ENCODE results near the gene TMTC3. TPM values are rescaled to one million over a fixed set of nuclear protein-coding genes. Genes with fewer than 3 reads are reported as not detected.

TMTC3 gene
- total RNA-seq (2012; rRNA removed) (44.3 and 70.8 TPM in 2 replicates), polyA plus RNA-seq (2012; rRNA removed) (2.8 and 3.7 TPM in 2 replicates), Bru-seq, nascent RNA (percentile 59 among the genes with signal in this experiment), BruChase-seq, experiment 1, labeled RNA remaining after a 6-hour chase (percentile 76 among the genes with signal in this experiment), BruChase-seq, experiment 2, labeled RNA remaining after a 2-hour chase (percentile 71 among the genes with signal in this experiment)
- 2.4 and 2.9 TPM in 2 replicates for polyA plus RNA-seq (2012; cell fraction: cytosol; rRNA removed)
- polyA plus RNA-seq (2012; cell fraction: nucleus; rRNA removed; ENCODE audit: low replicate concordance) = 0.65 and 2.4 TPM in 2 replicates
- long read RNA-seq, full-length matches to known transcripts = 6 of 9 reads
- long read RNA-seq, partial matches to known transcripts = 2 of 9 reads
- long read RNA-seq, other reads (novel, unspliced or antisense) = 1 of 9 reads

DNA sequence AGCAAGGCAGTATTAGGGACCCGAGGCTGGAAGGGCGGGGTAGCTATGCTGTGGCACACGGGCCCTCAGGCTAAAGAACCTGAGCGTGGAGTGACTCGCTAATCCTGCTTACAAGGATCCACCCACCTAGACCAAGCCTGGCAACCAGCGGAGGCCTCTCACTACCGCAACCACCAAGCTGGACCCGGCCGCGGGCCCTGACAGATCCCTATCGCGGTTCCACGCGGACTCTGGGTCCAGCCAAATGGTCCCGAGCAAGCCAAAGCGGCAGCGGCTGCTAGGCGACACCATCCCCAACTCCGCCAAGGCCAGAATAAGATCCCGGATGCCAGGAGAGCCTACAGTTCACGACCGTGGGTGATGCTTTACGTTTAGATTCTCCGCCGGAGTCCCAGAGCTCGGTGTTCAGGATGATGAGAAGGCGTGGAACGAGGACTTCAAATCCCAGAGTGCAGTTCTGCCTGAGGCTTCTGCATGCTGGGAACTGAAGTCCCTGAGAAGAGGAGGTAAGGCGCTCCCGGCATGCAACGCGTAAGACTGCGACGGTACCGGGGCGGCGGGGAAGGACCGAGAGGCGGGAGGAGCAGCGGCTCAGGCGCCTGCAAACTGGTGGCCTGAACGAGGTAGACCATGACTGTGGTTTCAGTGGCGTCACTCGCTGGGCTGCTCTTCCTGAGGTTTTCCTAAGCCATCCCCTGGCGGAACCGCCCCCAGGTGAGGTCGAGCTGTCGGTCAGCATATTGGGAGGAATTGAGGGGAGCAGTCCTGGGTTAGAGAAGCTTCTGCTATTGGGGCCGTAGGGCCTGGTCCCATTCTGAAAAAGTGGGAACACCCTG, at the start of gene TMTC3, which contains the start of gene CEP290:
TSS of gene TMTC3 (plus strand) at position 534 of the 836 bp plus-strand sequence. CDS start 6,009 bp downstream, outside the sequence.
TSS of gene CEP290 (minus strand) at position 315 of the 836 bp plus-strand sequence. CDS start 781 bp downstream, outside the sequence.
- peak; percentile 100 for DNase-seq
- H3K9me3 ChIP-seq (ENCODE audit: control insufficient read depth, insufficient read depth, low read length) = no peaks in the 10 kb centered on the region
- peak within 1 kb of the TSS; percentile 64 for H2BK5ac ChIP-seq (ENCODE audit: low read depth, low read length, poor library complexity, severe bottlenecking)
- peak within 1 kb of the TSS; percentile 81 for H4K91ac ChIP-seq (ENCODE audit: insufficient read depth, low read depth, low read length)
- H3K18ac ChIP-seq (ENCODE audit: low read depth, low read length) = no peak within 1 kb of the TSS
- dilution Hi-C loops (cut with HindIII; ENCODE audit: low sequenced_read_pairs, unreplicated experiment) (no loop called here), in situ Hi-C loops (cut with MboI; ENCODE audit: low sequenced_read_pairs) (loop anchor here (25.0 kb wide), 1 partner anchor 1370 kb away; the partner anchor contains the start of gene GALNT4), intact Hi-C loops (cut with micrococcal nuclease) (no loop called here)
- peak; percentile 98 for ATAC-seq (ENCODE audit: low read depth)
- H3K36me3 ChIP-seq (ENCODE audit: control insufficient read depth, insufficient read depth, low read length) = no peaks in the 10 kb centered on the region; the same call in 1 of the 2 replicates
- peaks cover 1% of the 10 kb centered on the region; the same call in 1 of the 2 replicates for H3K9me1 ChIP-seq (ENCODE audit: insufficient read depth, low read length)
- H3K23ac ChIP-seq (ENCODE audit: low read depth, low read length) = peak within 1 kb of the TSS; percentile 86
- CTCF ChIA-PET = interaction anchor here (0.6 kb wide), 1 partner anchor 446 kb away, joined by 3 read pairs; no protein-coding TSS in a partner anchor
- TF ChIP-seq USF2 (IDR thresholded peaks at IDR 0.05; ENCODE audit: low read depth, low read length) = no peak
- TF ChIP-seq MAFK (IDR thresholded peaks at IDR 0.05; ENCODE audit: low read depth, low read length) = no peak
- peak; percentile 94; the same call in 1 of the 2 replicates for TF ChIP-seq MXI1 (IDR thresholded peaks at IDR 0.05; ENCODE audit: borderline replicate concordance, low read depth, low read length)
- TF ChIP-seq MAZ (IDR thresholded peaks at IDR 0.05; ENCODE audit: borderline replicate concordance, low read depth, low read length) = peak; percentile 72; the same call in 1 of the 2 replicates
- no peak for TF ChIP-seq RCOR1 (IDR thresholded peaks at IDR 0.05; ENCODE audit: insufficient replicate concordance, low read length)
- no peak for TF ChIP-seq SMC3 (IDR thresholded peaks at IDR 0.05; ENCODE audit: low read depth, low read length)
- peak; percentile 24; the same call in 1 of the 2 replicates for TF ChIP-seq BHLHE40 (IDR thresholded peaks at IDR 0.05; ENCODE audit: low read depth, low read length)
- TF ChIP-seq RAD21 (IDR thresholded peaks at IDR 0.05; ENCODE audit: low read length) = no peak; the same call in 1 of the 2 replicates
- peak; percentile 62; the same call in 1 of the 2 replicates for TF ChIP-seq POLR2A (IDR thresholded peaks at IDR 0.05; ENCODE audit: low read depth, low read length)
- H3K4me3 ChIP-seq (ENCODE audit: insufficient read depth, low read depth, low read length) = peak within 1 kb of the TSS; percentile 68
- peak within 1 kb of the TSS; percentile 85 for H2AK9ac ChIP-seq (replicated peaks; ENCODE audit: low read depth, low read length, poor library complexity)
- H3K27ac ChIP-seq (ENCODE audit: insufficient read depth, low read length) = peak within 1 kb of the TSS; percentile 57
- peak within 1 kb of the TSS; percentile 97 for H3K4me2 ChIP-seq (ENCODE audit: low read depth, low read length)
- H3K14ac ChIP-seq (replicated peaks; ENCODE audit: low read depth, low read length) = peak within 1 kb of the TSS; percentile 84
- H4K8ac ChIP-seq (ENCODE audit: low read depth in 2 of 2, low read length in 2 of 2) = peak within 1 kb of the TSS; percentile 54 to 93
- POLR2A ChIA-PET (ENCODE audit: unreplicated experiment) = interaction anchor here (0.5 kb wide), 1 partner anchor 432 kb away, joined by 3 read pairs; no protein-coding TSS in a partner anchor
- peak within 1 kb of the TSS; percentile 99 for H2AFZ ChIP-seq (replicated peaks; ENCODE audit: low read length, poor library complexity)
- H4K20me1 ChIP-seq (ENCODE audit: insufficient read depth, low read length) = no peaks in the 10 kb centered on the region
- peak within 1 kb of the TSS; percentile 66 for H3K9ac ChIP-seq (ENCODE audit: low read depth, low read length)
- no peaks in the 10 kb centered on the region for H3K27me3 ChIP-seq (ENCODE audit: control insufficient read depth, insufficient read depth, low read length)
- 0% methylated on average over 20 of the region's 49 CpGs; no CpG with 5 or more reads in 1 of the 2 experiments for WGBS, 2 experiments (ENCODE audit: extremely low coverage in 2 of 2, insufficient read length in 1 of 2)
- H2AK5ac ChIP-seq (ENCODE audit: low read depth, low read length) = peak within 1 kb of the TSS; percentile 78; the same call in 1 of the 2 replicates
- no TSS peak for BruUV-seq (replicated peaks)
- no peaks in the 10 kb centered on the region for H3K4me1 ChIP-seq (ENCODE audit: control insufficient read depth, insufficient read depth, low read length)
- H3K56ac ChIP-seq (ENCODE audit: extremely low read depth, insufficient read depth, low read length) = peak within 1 kb of the TSS; percentile 77
- peak within 1 kb of the TSS; percentile 43 for H4K5ac ChIP-seq (ENCODE audit: low read depth, low read length)
- peak within 1 kb of the TSS; percentile 53; the same call in 1 of the 3 replicates for H2BK15ac ChIP-seq (ENCODE audit: low read depth, low read length)
- peak within 1 kb of the TSS; percentile 45; the same call in 1 of the 2 replicates for H2BK120ac ChIP-seq (ENCODE audit: low read depth, low read length)
- H3K79me1 ChIP-seq (ENCODE audit: low read depth in 1 of 2, low read length in 2 of 2) = peaks cover 23 to 38% of the 10 kb centered on the region in 2 experiments
- no peak within 1 kb of the TSS for H2BK20ac ChIP-seq (ENCODE audit: low read depth, low read length)
- H3K4ac ChIP-seq (ENCODE audit: low read depth, low read length) = peak within 1 kb of the TSS; percentile 73

Data from IMR-90 (cell line).